CD4-positive, alpha-beta T cell (primary cell): Measurements from ENCODE around the gene RPLP2. TPM values are rescaled to one million over a fixed set of nuclear protein-coding genes. Genes with fewer than 3 reads are reported as not detected.

Source experiments
- ATAC-seq: fragments of 200-7000 bp; cut with Tn5 transposase; one replicate; pipeline ENCODE4 v1.10.0; 2022; ENCODE audit warnings: mild to moderate bottlenecking; ENCODE audit not compliant: poor library complexity
- CTCF ChIA-PET: fragments of 350-600 bp; sonication (Branson Sonifier 250); formaldehyde crosslinking; loops from one replicate; lab custom pipeline; 2021; ENCODE audit warnings: antibody characterized with exemption, inconsistent platforms; lab: Charles Lee
- POLR2A ChIA-PET: fragments of 350-600 bp; sonication (Branson Sonifier 250); formaldehyde crosslinking; loops from one replicate; lab custom pipeline; 2021; ENCODE audit warnings: antibody characterized with exemption, inconsistent platforms; lab: Charles Lee
- DNase-seq, 14 experiments: peaks; one replicate each; pipeline ENCODE4 v3.0.0-alpha.2; 2013 to 2020; ENCODE audit warnings: mixed read lengths in 2 of 14
- H3K27ac ChIP-seq, 2 donors: one replicate each; pipeline versions ENCODE4 v1.5.1 to v1.7.0; 2013; ENCODE audit warnings: low read length in 2 of 2, low read depth in 1 of 2, mild to moderate bottlenecking in 1 of 2
- H3K27me3 ChIP-seq, 2 experiments: 1 replicate in 1 of 2; 2 replicates in 1 of 2; pipeline versions ENCODE4 v1.6.1 to v1.7.0; 2013; ENCODE audit warnings: low read length in 2 of 2, control low read depth in 1 of 2, mild to moderate bottlenecking in 1 of 2, moderate library complexity in 1 of 2; ENCODE audit not compliant: insufficient read depth in 2 of 2, control insufficient read depth in 1 of 2
- H3K36me3 ChIP-seq: one replicate; pipeline ENCODE4 v1.6.1; 2013; ENCODE audit warnings: low read length, control low read depth; ENCODE audit not compliant: insufficient read depth
- H3K4me1 ChIP-seq: one replicate; pipeline ENCODE4 v1.6.1; 2013; ENCODE audit warnings: low read length, control low read depth; ENCODE audit not compliant: insufficient read depth
- H3K4me3 ChIP-seq: one replicate; pipeline ENCODE4 v1.5.1; 2013; ENCODE audit warnings: mild to moderate bottlenecking, low read length, moderate library complexity
- H3K9me3 ChIP-seq, 2 experiments: 1 replicate in 1 of 2; 2 replicates in 1 of 2; pipeline versions ENCODE4 v1.6.1 to v1.7.0; 2013; ENCODE audit warnings: low read length in 2 of 2, mild to moderate bottlenecking in 2 of 2, control low read depth in 1 of 2, moderate library complexity in 1 of 2; ENCODE audit not compliant: control insufficient read depth in 1 of 2, insufficient read depth in 1 of 2
- H3K27ac Mint-ChIP-seq: one replicate; pipeline ENCODE4 v1.8.0; 2020; ENCODE audit warnings: mixed read lengths
- H3K27me3 Mint-ChIP-seq: one replicate; pipeline ENCODE4 v1.8.0; 2021; ENCODE audit warnings: mixed read lengths
- H3K36me3 Mint-ChIP-seq: one replicate; pipeline ENCODE4 v1.8.0; 2021; ENCODE audit warnings: low read depth, mixed read lengths
- H3K4me1 Mint-ChIP-seq: one replicate; pipeline ENCODE4 v1.8.0; 2021; ENCODE audit warnings: low read depth, mixed read lengths
- H3K4me3 Mint-ChIP-seq: one replicate; pipeline ENCODE4 v1.8.0; 2020; ENCODE audit warnings: mild to moderate bottlenecking, mixed read lengths
- H3K9me3 Mint-ChIP-seq: one replicate; pipeline ENCODE4 v1.8.0; 2020; ENCODE audit warnings: mixed read lengths
- CTCF ChIP-seq: fragments of 200-600 bp; IDR thresholded peaks from one replicate; pipeline ENCODE4 v1.8.0; 2022; ENCODE audit warnings: antibody characterized with exemption, mild to moderate bottlenecking
- intact Hi-C, 2 experiments: fragments of 100-400 bp; cut with DNase I in 1 of 2; cut with micrococcal nuclease in 1 of 2; formaldehyde crosslinking; loops; one replicate each; pipeline versions ENCODE4 v1.15.1 to v1.9.0; 2023 to 2025; cut with DNase I, micrococcal nuclease
- total RNA-seq, 174 experiments: library from RNA in 2 of 174; stranded (reverse) in 2 of 174; gene quantifications; one replicate each; pipeline ENCODE4 v1.2.3 and lab custom pipeline; 2021 to 2026

Gene RPLP2
- total RNA-seq, 2 experiments from 2014 or later, result 5,234 to 5,390 TPM

- Mint-ChIP-seq H3K4me1 (peaks cover 30% of the 10 kb centered on the region), H3K9me3 (no peaks in the 10 kb centered on the region), H3K27ac (no peak overlapping the region), H3K27me3 (peaks cover 45% of the 10 kb centered on the region), H3K36me3 (peaks cover 11% of the 10 kb centered on the region), H3K4me3 (peak overlapping the region; percentile 63)
- H3K9me3 ChIP-seq, result peaks cover 0 to 42% of the 10 kb centered on the region in 2 experiments
- ChIA-PET POLR2A (interaction anchor here (1.1 to 10.0 kb wide), 4 partner anchors 9 to 134 kb away, joined by 3 to 115 read pairs (median 39); partner anchors contain the start of genes DEAF1, PNPLA2, POLR2L and RPLP2), CTCF (no interaction called here)
- no peak overlapping the region for H3K4me3 ChIP-seq
- intact Hi-C loops, result no loop called here
- no peak for ATAC-seq
- H3K27me3 ChIP-seq, result peaks cover 45 to 56% of the 10 kb centered on the region in 2 experiments
- DNase-seq, result no peak
- H3K27ac ChIP-seq, result no peak overlapping the region
- H3K4me1 ChIP-seq, result peaks cover 65% of the 10 kb centered on the region
- no peak for TF ChIP-seq CTCF
- peaks cover 13% of the 10 kb centered on the region for H3K36me3 ChIP-seq
Observed at GRCh38 chr11:828506-829175, 18.9 kb downstream of the RPLP2 start.

- no peak overlapping the region for H3K4me3 ChIP-seq
Observed at GRCh38 chr11:829176-829846, 19.5 kb downstream of the RPLP2 start.

More at GRCh38 chr11:829176-829846, 19.5 kb downstream of the RPLP2 start:
- H3K4me1 ChIP-seq, result peaks cover 72% of the 10 kb centered on the region
- Mint-ChIP-seq H3K4me1 (peaks cover 37% of the 10 kb centered on the region), H3K4me3 (peak overlapping the region; percentile 48), H3K9me3 (no peaks in the 10 kb centered on the region), H3K36me3 (peaks cover 11% of the 10 kb centered on the region), H3K27ac (no peak overlapping the region), H3K27me3 (peaks cover 48% of the 10 kb centered on the region)
- no peak overlapping the region for H3K27ac ChIP-seq
- intact Hi-C loops, result no loop called here
- ChIA-PET CTCF (no interaction called here), POLR2A (interaction anchor here (1.1 to 10.0 kb wide), 4 partner anchors 9 to 134 kb away, joined by 3 to 115 read pairs (median 39); partner anchors contain the start of genes DEAF1, PNPLA2, POLR2L and RPLP2)
- peaks cover 0 to 42% of the 10 kb centered on the region in 2 experiments for H3K9me3 ChIP-seq
- H3K36me3 ChIP-seq, result peaks cover 7% of the 10 kb centered on the region
- no peak for DNase-seq
- no peak for TF ChIP-seq CTCF
- H3K27me3 ChIP-seq, result peaks cover 45 to 58% of the 10 kb centered on the region in 2 experiments
- ATAC-seq, result no peak
